Osteocyte (in vitro differentiated cells): Measurements from ENCODE around the gene PACS1. TPM values are rescaled to one million over a fixed set of nuclear protein-coding genes. Genes with fewer than 3 reads are reported as not detected.

ENCODE experiments used
- DNase-seq: peaks from one replicate; pipeline ENCODE4 v3.0.0; 2021; ENCODE audit warnings: mixed read lengths; ENCODE audit not compliant: unreplicated experiment; ENCODE audit errors: extremely low spot score
- H3K27ac Mint-ChIP-seq: one replicate; pipeline ENCODE4 v1.8.0; 2021; ENCODE audit warnings: mild to moderate bottlenecking, mixed read lengths; ENCODE audit not compliant: unreplicated experiment
- H3K27me3 Mint-ChIP-seq: one replicate; pipeline ENCODE4 v1.8.0; 2021; ENCODE audit warnings: mixed read lengths; ENCODE audit not compliant: unreplicated experiment
- H3K36me3 Mint-ChIP-seq: one replicate; pipeline ENCODE4 v1.8.0; 2021; ENCODE audit warnings: mixed read lengths; ENCODE audit not compliant: unreplicated experiment
- H3K4me1 Mint-ChIP-seq: one replicate; pipeline ENCODE4 v1.8.0; 2021; ENCODE audit warnings: mixed read lengths; ENCODE audit not compliant: unreplicated experiment
- H3K4me3 Mint-ChIP-seq: one replicate; pipeline ENCODE4 v1.8.0; 2021; ENCODE audit warnings: mild to moderate bottlenecking, moderate library complexity, mixed read lengths; ENCODE audit not compliant: unreplicated experiment
- H3K9me3 Mint-ChIP-seq: one replicate; pipeline ENCODE4 v1.8.0; 2021; ENCODE audit warnings: mixed read lengths; ENCODE audit not compliant: unreplicated experiment
- total RNA-seq: library from RNA; stranded (reverse); gene quantifications from 2 replicates; pipeline ENCODE4 v1.2.1, GENCODE V29; 2021
- TF ChIP-seq, protein P1 (sequence below): fragments of 200-600 bp; sonication (generic); IDR thresholded peaks from 2 replicates; pipeline ENCODE4 v1.5.0; 2021; ENCODE audit warnings: antibody characterized with exemption, mild to moderate bottlenecking, moderate library complexity

PACS1 gene
- total RNA-seq, 1 donor from 2014 or later, result 83.8 TPM

DNA sequence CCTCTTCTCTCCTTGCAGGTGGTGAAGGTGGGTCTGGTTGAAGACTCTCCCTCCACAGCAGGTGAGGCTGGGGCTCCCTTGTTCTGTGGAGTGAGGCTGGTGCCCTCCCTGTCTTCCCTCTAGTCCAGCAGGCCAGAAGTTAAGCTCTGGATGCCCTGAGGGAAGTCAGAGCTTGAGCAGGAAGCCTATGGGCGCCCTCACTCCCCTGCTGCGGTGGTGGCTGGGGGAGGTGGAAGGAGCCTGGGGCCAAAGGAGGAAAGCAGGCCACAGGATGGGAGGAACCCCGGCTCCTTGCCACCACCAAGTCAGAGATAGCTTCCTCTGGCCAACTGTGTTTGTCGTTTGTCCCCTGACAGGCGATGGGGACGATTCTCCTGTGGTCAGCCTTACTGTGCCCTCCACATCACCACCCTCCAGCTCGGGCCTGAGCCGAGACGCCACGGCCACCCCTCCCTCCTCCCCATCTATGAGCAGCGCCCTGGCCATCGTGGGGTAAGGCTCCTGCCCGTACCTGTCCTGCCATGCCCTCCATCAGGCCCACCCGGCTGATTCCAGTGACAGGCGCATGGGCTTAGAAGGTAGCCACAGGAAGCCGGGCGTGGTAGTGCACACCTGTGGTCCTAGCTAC, 168.8 kb downstream of the PACS1 start:
- H3K4me1 Mint-ChIP-seq, result no peaks in the 10 kb centered on the region
- TF ChIP-seq, protein P1, sequence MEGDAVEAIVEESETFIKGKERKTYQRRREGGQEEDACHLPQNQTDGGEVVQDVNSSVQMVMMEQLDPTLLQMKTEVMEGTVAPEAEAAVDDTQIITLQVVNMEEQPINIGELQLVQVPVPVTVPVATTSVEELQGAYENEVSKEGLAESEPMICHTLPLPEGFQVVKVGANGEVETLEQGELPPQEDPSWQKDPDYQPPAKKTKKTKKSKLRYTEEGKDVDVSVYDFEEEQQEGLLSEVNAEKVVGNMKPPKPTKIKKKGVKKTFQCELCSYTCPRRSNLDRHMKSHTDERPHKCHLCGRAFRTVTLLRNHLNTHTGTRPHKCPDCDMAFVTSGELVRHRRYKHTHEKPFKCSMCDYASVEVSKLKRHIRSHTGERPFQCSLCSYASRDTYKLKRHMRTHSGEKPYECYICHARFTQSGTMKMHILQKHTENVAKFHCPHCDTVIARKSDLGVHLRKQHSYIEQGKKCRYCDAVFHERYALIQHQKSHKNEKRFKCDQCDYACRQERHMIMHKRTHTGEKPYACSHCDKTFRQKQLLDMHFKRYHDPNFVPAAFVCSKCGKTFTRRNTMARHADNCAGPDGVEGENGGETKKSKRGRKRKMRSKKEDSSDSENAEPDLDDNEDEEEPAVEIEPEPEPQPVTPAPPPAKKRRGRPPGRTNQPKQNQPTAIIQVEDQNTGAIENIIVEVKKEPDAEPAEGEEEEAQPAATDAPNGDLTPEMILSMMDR, result no peak

DNA sequence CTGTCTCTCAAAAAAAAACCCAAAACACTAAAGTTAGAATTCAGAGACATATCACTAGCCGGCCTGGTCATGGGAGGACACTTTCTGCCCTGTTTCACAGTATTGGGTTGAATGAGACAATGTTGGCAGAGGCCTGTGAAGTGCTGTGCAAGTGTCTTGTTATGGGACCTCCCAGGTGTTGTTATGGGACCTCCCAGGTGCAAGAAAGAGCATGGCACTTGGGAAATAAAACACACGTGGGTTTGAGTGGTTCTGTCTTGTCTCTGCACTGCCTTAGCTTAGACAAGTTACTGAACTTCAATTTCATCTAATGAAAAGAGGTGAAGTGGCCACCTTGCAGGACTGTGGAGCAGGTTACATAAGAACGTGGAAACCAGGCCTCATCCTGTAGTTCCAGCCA, 169.4 kb downstream of the PACS1 start:
- no peak overlapping the region for H3K27ac Mint-ChIP-seq
- H3K9me3 Mint-ChIP-seq, result no peaks in the 10 kb centered on the region

More for the DNA sequence above, 168.8 kb downstream of the PACS1 start:
- no peak for DNase-seq
- Mint-ChIP-seq H3K9me3 (no peaks in the 10 kb centered on the region), H3K27me3 (no peaks in the 10 kb centered on the region), H3K27ac (no peak overlapping the region), H3K36me3 (peaks cover 34% of the 10 kb centered on the region), H3K4me3 (no peak overlapping the region)

DNA sequence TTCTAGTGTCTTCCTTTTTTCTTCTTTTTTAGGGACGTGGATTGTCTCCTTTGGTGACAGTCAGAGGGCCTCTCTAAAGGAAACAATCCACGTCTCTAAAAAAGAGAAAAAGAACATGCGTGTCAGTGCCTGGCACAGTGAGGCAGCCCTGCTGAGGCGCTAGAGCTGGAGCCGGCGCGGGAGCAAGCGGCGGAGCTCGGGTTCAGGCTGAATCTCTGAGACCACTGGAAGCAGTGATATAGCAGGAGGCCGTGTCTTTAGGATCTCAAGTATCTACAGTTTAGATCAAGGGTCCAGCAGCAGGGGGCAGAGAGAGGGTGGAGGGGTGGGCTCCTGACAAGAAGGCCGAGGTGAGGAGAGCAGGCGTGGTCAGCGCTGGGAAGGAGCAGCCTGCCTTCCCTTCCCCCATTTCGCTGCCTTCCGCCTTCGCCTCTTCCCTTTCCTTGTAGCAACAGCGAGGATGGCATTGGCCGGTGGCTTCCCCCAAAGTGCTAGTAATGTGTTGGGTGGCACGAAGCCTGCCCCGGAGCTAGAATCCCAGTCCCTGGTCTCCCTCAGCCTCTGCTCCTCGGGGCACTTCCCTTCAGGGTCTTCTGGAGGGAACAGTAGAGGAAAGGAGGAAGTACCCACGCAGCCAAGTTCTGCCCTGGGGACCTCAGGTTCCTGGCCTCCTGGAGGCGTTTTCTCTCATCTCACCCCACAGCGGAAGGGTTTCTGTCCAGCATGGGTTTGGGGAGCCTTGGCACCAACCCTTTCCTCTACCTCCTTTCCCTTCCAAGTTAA, 170.1 kb downstream of the PACS1 start:
- H3K27ac Mint-ChIP-seq, result no peak overlapping the region
- no peaks in the 10 kb centered on the region for H3K27me3 Mint-ChIP-seq
- TF ChIP-seq, protein P1, result no peak
- no peak for DNase-seq
- H3K9me3 Mint-ChIP-seq, result no peaks in the 10 kb centered on the region
- H3K36me3 Mint-ChIP-seq, result peaks cover 31% of the 10 kb centered on the region
- H3K4me1 Mint-ChIP-seq, result no peaks in the 10 kb centered on the region
- H3K4me3 Mint-ChIP-seq, result no peak overlapping the region

More for the DNA sequence above, 169.4 kb downstream of the PACS1 start:
- H3K4me1 Mint-ChIP-seq, result no peaks in the 10 kb centered on the region
- DNase-seq, result no peak
- TF ChIP-seq, protein P1, result no peak
- peaks cover 33% of the 10 kb centered on the region for H3K36me3 Mint-ChIP-seq
- H3K4me3 Mint-ChIP-seq, result no peak overlapping the region
- no peaks in the 10 kb centered on the region for H3K27me3 Mint-ChIP-seq

DNA sequence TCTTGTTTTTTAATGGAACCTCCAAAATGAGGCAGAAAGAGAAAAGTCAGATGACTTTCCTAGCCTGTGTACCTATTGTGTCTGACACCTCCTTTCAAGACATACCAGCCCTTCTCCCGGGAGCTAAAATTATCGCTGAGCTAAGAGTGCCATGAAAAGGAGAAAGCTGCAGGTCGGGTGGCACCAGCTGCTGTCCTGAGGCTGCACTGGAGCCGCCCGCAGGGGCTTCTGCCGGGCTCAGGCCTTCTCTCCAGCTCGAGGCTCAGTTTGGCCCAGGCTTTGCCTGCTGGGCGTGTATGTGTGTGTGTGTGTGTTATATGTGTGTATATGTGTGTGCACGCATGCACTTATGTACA, 170.7 kb downstream of the PACS1 start:
- no peak for DNase-seq
- TF ChIP-seq, protein P1, result no peak
- H3K4me3 Mint-ChIP-seq, result no peak overlapping the region
- no peaks in the 10 kb centered on the region for H3K9me3 Mint-ChIP-seq
- no peaks in the 10 kb centered on the region for H3K4me1 Mint-ChIP-seq
- no peak overlapping the region for H3K27ac Mint-ChIP-seq
- H3K27me3 Mint-ChIP-seq, result no peaks in the 10 kb centered on the region
- H3K36me3 Mint-ChIP-seq, result peaks cover 25% of the 10 kb centered on the region

DNA sequence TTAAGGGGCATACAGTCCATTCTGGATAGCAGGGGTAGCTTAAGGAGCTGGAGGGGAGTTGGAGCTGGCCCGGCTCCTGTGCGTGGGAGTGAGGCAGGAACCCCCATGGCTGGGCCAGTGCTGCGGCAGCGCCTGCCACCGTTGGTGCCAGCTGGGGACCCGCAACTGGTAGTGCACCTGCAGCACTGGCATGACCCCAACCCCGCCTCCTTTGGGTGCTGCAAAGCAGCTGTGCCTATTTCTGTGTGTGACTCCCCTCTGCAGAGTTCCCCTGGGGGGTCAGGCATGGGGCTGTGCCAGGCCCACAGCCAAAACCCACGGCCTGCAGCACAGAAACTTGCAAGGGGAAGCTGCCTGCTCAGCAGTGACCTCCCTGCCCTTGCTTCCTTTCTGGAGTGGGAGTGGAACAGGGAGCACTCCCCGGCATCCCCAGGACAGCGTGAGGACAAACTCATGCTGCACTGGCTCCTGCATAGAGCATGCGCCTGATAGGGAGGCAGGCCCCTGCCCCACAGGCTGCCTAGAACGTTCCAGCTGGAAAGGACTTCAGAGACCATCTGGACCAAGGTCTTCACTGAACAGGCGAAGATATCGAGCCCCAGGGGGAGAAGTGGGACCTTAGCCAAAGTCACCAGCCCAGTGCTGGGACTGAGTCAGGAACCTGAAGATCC, 172.2 kb downstream of the PACS1 start:
- TF ChIP-seq, protein P1, result no peak
- Mint-ChIP-seq H3K4me1 (no peaks in the 10 kb centered on the region), H3K9me3 (no peaks in the 10 kb centered on the region), H3K4me3 (no peak overlapping the region), H3K27me3 (no peaks in the 10 kb centered on the region), H3K36me3 (peaks cover 23% of the 10 kb centered on the region), H3K27ac (no peak overlapping the region)
- DNase-seq, result no peak
